ENCODE measurements around the gene CALCOCO2.
"Not testable (repeated sequence)": the region's sequence is repeated elsewhere in the genome, so short reads cannot be mapped to it uniquely, and the experiment has no call there.

Gene CALCOCO2
- 101 to 119 (median 109) reads per million in 4 experiments for total RNA-seq

GRCh38 chr17:48830840-48831548 is at the start of gene CALCOCO2:
Gene CALCOCO2 (plus strand): TSS chr17:48831035. CDS start chr17:48841708, 10,673 bp downstream.
- DNase-seq, result peak; percentile 81

GRCh38 chr17:48787828-48788227 is 43.0 kb upstream of the CALCOCO2 start:
- DNase-seq, result no peak

- no peak for DNase-seq
Measured at GRCh38 chr17:48790607-48791127, 40.2 kb upstream of the CALCOCO2 start.

GRCh38 chr17:48791128-48792032 is 39.5 kb upstream of the CALCOCO2 start:
- peak; percentile 2 for DNase-seq

- no peak for DNase-seq
Measured at GRCh38 chr17:48792033-48792798, 38.6 kb upstream of the CALCOCO2 start.

- no peak for DNase-seq
Measured at GRCh38 chr17:48795444-48796162, 35.2 kb upstream of the CALCOCO2 start.

GRCh38 chr17:48796163-48796522 is 34.7 kb upstream of the CALCOCO2 start:
- DNase-seq, result not testable (repeated sequence)

- DNase-seq, result no peak
Measured at GRCh38 chr17:48799069-48799723, 31.6 kb upstream of the CALCOCO2 start.

- DNase-seq, result no peak
Measured at GRCh38 chr17:48800626-48801217, 30.1 kb upstream of the CALCOCO2 start.

- peak; percentile 53 for DNase-seq
Measured at GRCh38 chr17:48804936-48805411, 25.9 kb upstream of the CALCOCO2 start.

GRCh38 chr17:48809182-48809581 is 21.7 kb upstream of the CALCOCO2 start:
- DNase-seq, result no peak

- no peak for DNase-seq
Measured at GRCh38 chr17:48812001-48812400, 18.8 kb upstream of the CALCOCO2 start.

- peak; percentile 44 for DNase-seq
Measured at GRCh38 chr17:48814504-48814903, 16.3 kb upstream of the CALCOCO2 start.

GRCh38 chr17:48815311-48815710 is 15.5 kb upstream of the CALCOCO2 start:
- no peak for DNase-seq

- DNase-seq, result no peak
Measured at GRCh38 chr17:48816438-48816773, 14.4 kb upstream of the CALCOCO2 start.

- peak; percentile 74 for DNase-seq
Measured at GRCh38 chr17:48816774-48817590, 13.9 kb upstream of the CALCOCO2 start, which contains the start of gene TTLL6. Gene TTLL6 (minus strand): TSS chr17:48817229. CDS start chr17:48817072, 157 bp downstream.

- no peak for DNase-seq
Measured at GRCh38 chr17:48818361-48818841, 12.4 kb upstream of the CALCOCO2 start.

GRCh38 chr17:48819466-48819865 is 11.4 kb upstream of the CALCOCO2 start:
- DNase-seq, result no peak

GRCh38 chr17:48820936-48821335 is 9.9 kb upstream of the CALCOCO2 start:
- DNase-seq, result not testable (repeated sequence)

Measured in effector CD8-positive, alpha-beta T cell (primary cell).